Cardiac fibroblast (primary cell): ENCODE data around the gene GTPBP1.

ENCODE experiments used
- DNase-seq, 2 donors: peaks; one replicate each; pipeline versions ENCODE4 v3.0.0 to v3.0.0-alpha.2; 2010; ENCODE audit warnings: low read depth in 2 of 2
- H3K4me3 ChIP-seq, 2 donors: replicated peaks in 1 of 2; 1 replicate in 1 of 2; 2 replicates in 1 of 2; pipeline ENCODE4 v1.5.1; 2011; ENCODE audit warnings: low read depth in 2 of 2, low read length in 2 of 2, mild to moderate bottlenecking in 2 of 2, moderate library complexity in 1 of 2
- TF ChIP-seq, protein P1 (sequence below): IDR thresholded peaks from one replicate; pipeline ENCODE4 v1.5.1; 2011; ENCODE audit warnings: low read depth, mild to moderate bottlenecking, low read length, inconsistent platforms

The GTPBP1 gene

GRCh38 chr22:38728871-38729796 lies 23.4 kb downstream of the GTPBP1 start:
- no peak overlapping the region for H3K4me3 ChIP-seq
- DNase-seq = no peak
- TF ChIP-seq, protein P1, sequence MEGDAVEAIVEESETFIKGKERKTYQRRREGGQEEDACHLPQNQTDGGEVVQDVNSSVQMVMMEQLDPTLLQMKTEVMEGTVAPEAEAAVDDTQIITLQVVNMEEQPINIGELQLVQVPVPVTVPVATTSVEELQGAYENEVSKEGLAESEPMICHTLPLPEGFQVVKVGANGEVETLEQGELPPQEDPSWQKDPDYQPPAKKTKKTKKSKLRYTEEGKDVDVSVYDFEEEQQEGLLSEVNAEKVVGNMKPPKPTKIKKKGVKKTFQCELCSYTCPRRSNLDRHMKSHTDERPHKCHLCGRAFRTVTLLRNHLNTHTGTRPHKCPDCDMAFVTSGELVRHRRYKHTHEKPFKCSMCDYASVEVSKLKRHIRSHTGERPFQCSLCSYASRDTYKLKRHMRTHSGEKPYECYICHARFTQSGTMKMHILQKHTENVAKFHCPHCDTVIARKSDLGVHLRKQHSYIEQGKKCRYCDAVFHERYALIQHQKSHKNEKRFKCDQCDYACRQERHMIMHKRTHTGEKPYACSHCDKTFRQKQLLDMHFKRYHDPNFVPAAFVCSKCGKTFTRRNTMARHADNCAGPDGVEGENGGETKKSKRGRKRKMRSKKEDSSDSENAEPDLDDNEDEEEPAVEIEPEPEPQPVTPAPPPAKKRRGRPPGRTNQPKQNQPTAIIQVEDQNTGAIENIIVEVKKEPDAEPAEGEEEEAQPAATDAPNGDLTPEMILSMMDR = no peak

DNA sequence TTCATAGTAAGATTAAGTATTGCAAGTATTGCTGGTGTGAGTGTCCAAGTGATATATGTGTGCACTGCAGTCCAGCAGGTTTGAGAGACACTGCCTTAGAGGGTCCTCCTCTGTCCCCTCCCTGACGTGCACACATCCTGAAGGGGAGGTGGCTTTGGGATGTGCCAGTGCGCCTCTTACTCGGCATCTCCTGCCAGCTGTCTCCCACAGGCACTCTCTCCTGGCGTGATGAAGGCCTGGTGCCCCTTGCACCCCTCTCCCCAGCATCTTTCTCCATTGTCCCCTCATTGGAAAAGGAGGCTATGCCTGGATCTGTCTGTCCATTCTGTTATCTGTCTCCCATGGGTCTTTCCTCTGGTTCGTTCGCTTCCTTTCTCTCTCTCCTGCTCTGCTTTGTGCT lies 24.2 kb downstream of the GTPBP1 start:
- DNase-seq = no peak
- H3K4me3 ChIP-seq = no peak overlapping the region

GRCh38 chr22:38730411-38730871 lies 24.7 kb downstream of the GTPBP1 start:
- TF ChIP-seq, protein P1 = no peak
- H3K4me3 ChIP-seq = no peak overlapping the region
- no peak for DNase-seq

More for the DNA sequence above, 24.2 kb downstream of the GTPBP1 start:
- TF ChIP-seq, protein P1 = no peak

DNA sequence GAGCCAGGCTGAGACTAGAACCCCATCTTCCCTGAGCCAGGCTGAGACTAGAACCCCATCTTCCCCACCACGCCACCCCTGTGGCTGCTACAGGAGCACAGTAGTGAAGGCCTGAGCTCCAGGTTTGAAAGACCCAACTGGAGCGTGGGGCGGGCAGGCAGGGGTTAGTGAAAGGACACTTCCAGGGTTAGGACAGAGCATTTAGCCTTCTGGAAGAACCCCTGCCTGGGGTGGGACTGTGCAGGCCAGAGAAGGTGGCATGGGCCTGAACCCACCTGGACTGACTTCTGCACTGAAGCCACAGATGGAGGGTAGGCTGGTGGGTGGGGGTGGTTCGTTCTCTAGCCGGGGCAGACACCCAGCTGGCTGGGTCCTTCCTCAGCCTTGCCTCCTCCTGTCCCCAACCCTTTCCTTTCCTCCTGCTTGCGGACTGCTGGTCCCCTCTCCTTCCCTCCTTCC lies 26.0 kb downstream of the GTPBP1 start:
- no peak overlapping the region for H3K4me3 ChIP-seq
- no peak for DNase-seq
- TF ChIP-seq, protein P1 = no peak

GRCh38 chr22:38732251-38732815 lies 26.6 kb downstream of the GTPBP1 start:
- TF ChIP-seq, protein P1 = no peak
- no peak for DNase-seq

DNA sequence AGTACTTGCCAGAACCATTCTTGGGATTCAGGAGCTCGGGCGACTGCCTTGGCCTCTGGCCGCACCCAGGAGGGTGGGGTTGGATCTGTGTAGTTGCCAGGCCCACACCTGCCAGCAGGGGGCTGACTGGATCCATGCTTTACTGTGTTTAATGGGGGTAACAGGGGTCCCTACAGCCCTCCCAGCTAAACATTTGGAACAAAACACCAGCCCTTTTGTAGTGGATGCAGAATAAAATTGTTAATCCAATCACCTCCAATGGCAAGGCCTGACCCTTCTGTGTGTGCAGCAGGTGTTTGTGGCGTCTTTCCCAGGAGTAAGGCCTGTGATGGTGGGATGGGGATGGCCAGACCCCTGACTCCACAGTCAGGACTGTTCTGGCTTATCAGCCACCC lies 27.6 kb downstream of the GTPBP1 start:
- TF ChIP-seq, protein P1 = peak; percentile 78
- no peak overlapping the region for H3K4me3 ChIP-seq
- peak; percentile 31 to 36 for DNase-seq

More at GRCh38 chr22:38732251-38732815, 26.6 kb downstream of the GTPBP1 start:
- no peak overlapping the region for H3K4me3 ChIP-seq
